ENCODE data around the gene MAP1LC3C. TPM values are rescaled to one million over a fixed set of nuclear protein-coding genes. Genes with fewer than 3 reads are reported as not detected.

MAP1LC3C gene
- total RNA-seq, 1 donor from 2014 or later, result 5.7 TPM

DNA sequence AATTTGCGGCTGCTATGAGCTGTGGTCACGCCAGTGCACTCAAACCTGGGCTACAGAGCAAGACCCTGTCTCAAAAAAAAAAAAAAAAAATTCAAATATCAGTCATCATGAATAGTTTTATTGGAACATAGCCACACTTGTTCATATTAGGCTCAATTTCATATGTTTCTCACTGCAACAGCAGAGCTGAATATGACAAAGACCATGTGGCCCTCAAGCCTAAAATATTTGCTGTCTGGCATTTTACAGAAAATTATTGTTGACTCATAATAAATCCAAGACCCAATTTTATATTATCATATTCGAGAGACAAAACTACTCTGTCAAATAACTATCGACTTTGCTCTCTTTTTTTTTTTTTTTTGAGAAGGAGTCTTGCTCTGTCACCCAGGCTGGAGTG is 30.3 kb downstream of the MAP1LC3C start:
- Histone ChIP-seq H3K9me3 (ENCODE audit: control insufficient read depth in 3 of 3, low read length in 3 of 3) (no peaks in the 10 kb centered on the region), H3K27me3 (ENCODE audit: control insufficient read depth in 3 of 3, insufficient read depth in 3 of 3, low read length in 3 of 3) (no peaks in the 10 kb centered on the region), H3K4me3 (ENCODE audit: low read length in 3 of 3) (no peak overlapping the region)

DNA sequence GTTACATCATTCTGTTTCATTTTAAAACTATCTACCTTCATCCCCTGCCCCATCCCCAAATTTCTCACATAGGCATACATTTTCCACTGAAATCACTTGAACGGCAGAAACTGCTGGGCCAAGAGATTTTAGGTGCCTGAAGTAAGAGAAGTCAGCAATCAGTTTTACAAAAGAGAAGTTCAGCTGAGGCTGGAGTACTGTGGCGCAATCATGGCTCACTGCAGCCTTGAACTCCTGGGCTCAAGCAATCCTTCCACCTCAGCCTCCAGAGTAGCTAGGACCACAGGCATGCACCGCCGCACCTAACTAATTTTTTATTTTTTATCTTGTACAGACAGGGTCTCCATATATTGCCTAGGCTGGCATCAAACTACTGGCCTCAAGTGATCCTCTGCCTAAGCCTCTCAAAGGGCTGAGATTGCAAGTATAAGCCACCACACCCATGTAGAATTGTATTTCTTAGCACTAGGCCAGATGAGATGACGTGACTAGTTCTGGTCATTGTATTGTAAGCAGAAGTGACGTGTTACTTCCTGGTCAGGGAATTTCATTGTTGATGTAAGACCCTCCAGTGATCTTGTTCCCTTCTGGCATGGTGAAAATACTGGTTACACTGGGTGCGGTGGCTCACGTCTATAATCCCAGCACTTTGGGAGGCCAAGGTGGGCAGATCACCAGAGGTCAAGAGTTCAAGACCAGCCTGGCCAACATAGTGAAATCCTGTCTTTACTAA is 34.2 kb downstream of the MAP1LC3C start:
- Histone ChIP-seq H3K4me3 (ENCODE audit: low read length in 3 of 3) (no peak overlapping the region), H3K4me1 (ENCODE audit: control insufficient read depth in 3 of 3, insufficient read depth in 3 of 3, low read length in 3 of 3) (no peaks in the 10 kb centered on the region), H3K27ac (ENCODE audit: low read depth, low read length) (no peak overlapping the region)

More for the DNA sequence above, 30.3 kb downstream of the MAP1LC3C start:
- no peaks in the 10 kb centered on the region for H3K36me3 ChIP-seq (ENCODE audit: control insufficient read depth in 3 of 3, insufficient read depth in 3 of 3, low read length in 3 of 3)
- H3K4me1 ChIP-seq (ENCODE audit: control insufficient read depth in 3 of 3, insufficient read depth in 3 of 3, low read length in 3 of 3), result no peaks in the 10 kb centered on the region
- H3K9ac ChIP-seq (ENCODE audit: low read depth in 1 of 3, low read length in 3 of 3), result no peak overlapping the region
- H3K27ac ChIP-seq (ENCODE audit: low read depth, low read length), result no peak overlapping the region

DNA sequence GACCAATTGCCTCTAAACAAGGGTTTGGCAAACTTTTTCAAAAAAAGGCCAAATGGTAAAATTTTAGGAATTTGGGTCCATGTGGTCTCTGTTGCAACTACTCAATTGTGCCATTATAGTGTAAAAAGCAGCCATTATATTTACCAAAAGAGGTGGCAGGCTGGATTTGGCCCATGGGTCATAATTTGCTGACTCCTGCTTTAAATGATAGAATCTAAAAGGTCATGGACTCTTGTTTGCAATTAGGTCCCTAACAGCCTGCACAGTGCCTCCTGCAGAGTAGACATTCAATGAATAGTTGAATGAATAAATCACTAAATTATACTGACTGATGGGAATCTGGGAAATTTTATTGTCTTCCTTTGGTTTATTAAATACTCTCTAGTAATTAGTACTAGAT is 35.2 kb downstream of the MAP1LC3C start:
- Histone ChIP-seq H3K27ac (ENCODE audit: low read depth, low read length) (no peak overlapping the region), H3K36me3 (ENCODE audit: control insufficient read depth in 3 of 3, insufficient read depth in 3 of 3, low read length in 3 of 3) (no peaks in the 10 kb centered on the region), H3K9ac (ENCODE audit: low read depth in 1 of 3, low read length in 3 of 3) (no peak overlapping the region), H3K27me3 (ENCODE audit: control insufficient read depth in 3 of 3, insufficient read depth in 3 of 3, low read length in 3 of 3) (no peaks in the 10 kb centered on the region), H3K4me3 (ENCODE audit: low read length in 3 of 3) (no peak overlapping the region), H3K4me1 (ENCODE audit: control insufficient read depth in 3 of 3, insufficient read depth in 3 of 3, low read length in 3 of 3) (no peaks in the 10 kb centered on the region), H3K9me3 (ENCODE audit: control insufficient read depth in 3 of 3, low read length in 3 of 3) (no peaks in the 10 kb centered on the region)

More for the DNA sequence above, 34.2 kb downstream of the MAP1LC3C start:
- Histone ChIP-seq H3K36me3 (ENCODE audit: control insufficient read depth in 3 of 3, insufficient read depth in 3 of 3, low read length in 3 of 3) (no peaks in the 10 kb centered on the region), H3K9me3 (ENCODE audit: control insufficient read depth in 3 of 3, low read length in 3 of 3) (no peaks in the 10 kb centered on the region), H3K9ac (ENCODE audit: low read depth in 1 of 3, low read length in 3 of 3) (no peak overlapping the region), H3K27me3 (ENCODE audit: control insufficient read depth in 3 of 3, insufficient read depth in 3 of 3, low read length in 3 of 3) (no peaks in the 10 kb centered on the region)

DNA sequence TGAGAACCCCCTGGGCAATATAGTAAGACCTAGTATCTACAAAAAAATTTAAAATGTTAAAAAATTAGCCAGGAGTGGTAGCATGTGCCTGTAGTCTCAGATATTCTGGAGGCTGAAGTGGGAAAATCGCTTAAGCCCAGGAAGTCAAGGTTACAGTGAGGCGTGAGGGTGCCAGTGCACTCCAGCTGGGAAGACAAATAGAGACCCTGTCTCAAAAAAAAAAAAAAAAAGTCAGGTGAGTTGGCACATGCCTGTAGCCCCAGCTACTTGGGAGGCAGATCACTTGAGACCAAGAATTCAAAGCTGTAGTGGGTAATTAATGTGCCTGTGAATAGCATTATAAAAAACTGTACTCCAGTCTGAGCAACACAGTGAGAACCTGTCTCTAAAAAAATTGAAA is 36.7 kb downstream of the MAP1LC3C start:
- H3K36me3 ChIP-seq (ENCODE audit: control insufficient read depth in 3 of 3, insufficient read depth in 3 of 3, low read length in 3 of 3), result no peaks in the 10 kb centered on the region
- no peak overlapping the region for H3K9ac ChIP-seq (ENCODE audit: low read depth in 1 of 3, low read length in 3 of 3)
- H3K4me3 ChIP-seq (ENCODE audit: low read length in 3 of 3), result no peak overlapping the region
- H3K27ac ChIP-seq (ENCODE audit: low read depth, low read length), result no peak overlapping the region
- no peaks in the 10 kb centered on the region for H3K4me1 ChIP-seq (ENCODE audit: control insufficient read depth in 3 of 3, insufficient read depth in 3 of 3, low read length in 3 of 3)
- no peaks in the 10 kb centered on the region for H3K27me3 ChIP-seq (ENCODE audit: control insufficient read depth in 3 of 3, insufficient read depth in 3 of 3, low read length in 3 of 3)
- peaks cover 0 to 3% (median 0%) of the 10 kb centered on the region in 3 donors for H3K9me3 ChIP-seq (ENCODE audit: control insufficient read depth in 3 of 3, low read length in 3 of 3)

DNA sequence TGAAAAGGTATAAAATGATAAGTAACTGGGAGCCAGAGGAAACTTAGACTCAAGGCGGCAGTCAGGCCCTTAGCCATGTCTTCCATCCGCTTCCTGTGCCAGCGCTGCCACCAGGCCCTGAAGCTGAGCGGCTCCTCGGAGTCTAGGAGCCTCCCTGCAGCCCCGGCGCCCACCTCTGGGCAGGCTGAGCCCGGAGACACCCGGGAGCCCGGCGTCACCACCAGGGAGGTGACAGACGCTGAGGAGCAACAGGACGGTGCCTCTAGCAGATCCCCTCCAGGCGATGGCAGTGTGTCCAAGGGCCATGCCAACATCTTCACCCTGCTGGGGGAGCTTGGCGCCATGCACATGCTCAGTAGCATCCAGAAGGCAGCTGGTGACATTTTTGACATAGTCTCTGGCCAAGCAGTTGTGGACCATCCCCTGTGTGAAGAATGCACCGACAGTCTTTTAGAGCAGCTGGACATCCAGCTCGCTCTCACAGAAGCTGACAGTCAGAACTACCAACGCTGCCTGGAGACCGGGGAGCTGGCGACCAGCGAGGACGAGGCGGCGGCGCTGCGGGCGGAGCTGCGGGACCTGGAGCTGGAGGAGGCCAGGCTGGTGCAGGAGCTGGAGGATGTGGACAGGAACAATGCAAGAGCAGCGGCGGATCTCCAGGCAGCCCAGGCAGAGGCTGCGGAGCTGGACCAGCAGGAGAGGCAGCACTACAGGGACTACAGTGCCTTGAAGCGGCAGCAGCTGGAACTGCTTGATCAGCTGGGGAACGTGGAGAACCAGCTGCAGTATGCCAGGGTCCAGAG is 41.0 kb downstream of the MAP1LC3C start, which contains the start of gene BECN2:
Gene BECN2, plus strand, starts transcription at position 76 of the 803 bp plus-strand sequence. Its CDS starts 0 bp downstream, at position 76.
- H3K4me3 ChIP-seq (ENCODE audit: low read length in 3 of 3), result no peak within 1 kb of the TSS
- peaks cover 0 to 5% (median 0%) of the 10 kb centered on the region in 3 donors for H3K9me3 ChIP-seq (ENCODE audit: control insufficient read depth in 3 of 3, low read length in 3 of 3)
- H3K27ac ChIP-seq (ENCODE audit: low read depth, low read length), result no peak within 1 kb of the TSS
- H3K27me3 ChIP-seq (ENCODE audit: control insufficient read depth in 3 of 3, insufficient read depth in 3 of 3, low read length in 3 of 3), result no peaks in the 10 kb centered on the region
- H3K4me1 ChIP-seq (ENCODE audit: control insufficient read depth in 3 of 3, insufficient read depth in 3 of 3, low read length in 3 of 3), result no peaks in the 10 kb centered on the region
- H3K36me3 ChIP-seq (ENCODE audit: control insufficient read depth in 3 of 3, insufficient read depth in 3 of 3, low read length in 3 of 3), result no peaks in the 10 kb centered on the region
- no peak within 1 kb of the TSS for H3K9ac ChIP-seq (ENCODE audit: low read depth in 1 of 3, low read length in 3 of 3)

DNA sequence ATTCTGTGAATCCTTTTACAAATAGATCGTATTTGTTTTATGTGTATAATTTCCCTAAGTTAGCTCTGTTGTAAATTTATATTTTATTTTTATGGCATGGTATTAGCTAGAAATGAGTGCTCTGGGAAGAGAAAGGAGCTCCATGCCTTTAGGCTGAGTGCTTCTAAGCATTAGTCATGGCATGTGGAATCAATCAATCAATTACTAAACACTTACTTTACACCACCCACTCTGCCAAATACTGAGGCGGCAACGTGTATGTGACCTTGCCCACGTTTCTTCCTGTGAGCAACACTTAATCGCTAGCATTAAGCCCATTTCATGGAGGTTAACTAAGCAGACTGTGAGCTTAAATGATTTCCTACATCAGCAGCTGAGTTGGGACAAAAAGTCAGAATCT is 48.5 kb downstream of the MAP1LC3C start:
- H3K36me3 ChIP-seq (ENCODE audit: control insufficient read depth in 3 of 3, insufficient read depth in 3 of 3, low read length in 3 of 3), result no peaks in the 10 kb centered on the region
- H3K27ac ChIP-seq (ENCODE audit: low read depth, low read length), result no peak overlapping the region
- H3K4me3 ChIP-seq (ENCODE audit: low read length in 3 of 3), result no peak overlapping the region
- no peak overlapping the region for H3K9ac ChIP-seq (ENCODE audit: low read depth in 1 of 3, low read length in 3 of 3)
- H3K4me1 ChIP-seq (ENCODE audit: control insufficient read depth in 3 of 3, insufficient read depth in 3 of 3, low read length in 3 of 3), result no peaks in the 10 kb centered on the region
- H3K9me3 ChIP-seq (ENCODE audit: control insufficient read depth in 3 of 3, low read length in 3 of 3), result peaks cover 0 to 3% (median 0%) of the 10 kb centered on the region in 3 donors
- H3K27me3 ChIP-seq (ENCODE audit: control insufficient read depth in 3 of 3, insufficient read depth in 3 of 3, low read length in 3 of 3), result no peaks in the 10 kb centered on the region

DNA sequence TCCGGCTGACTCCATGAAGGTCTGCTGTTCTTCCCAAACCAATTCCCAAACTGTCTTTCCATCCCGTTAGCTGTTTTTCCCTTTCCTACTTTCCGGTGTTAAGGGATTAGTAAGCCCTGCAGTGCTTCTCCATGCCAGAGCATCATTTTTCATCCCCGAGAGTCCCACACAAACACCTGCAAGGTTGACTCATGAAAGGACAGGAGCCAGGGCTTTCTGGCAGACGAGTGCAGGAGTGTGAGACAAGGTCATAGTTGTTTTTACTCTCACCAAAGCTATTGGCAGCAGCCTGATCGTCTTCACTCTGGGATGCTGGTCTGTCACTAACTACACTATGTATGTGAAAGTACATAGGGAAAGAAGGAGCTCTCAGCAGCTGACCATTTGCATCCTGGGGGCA is 51.5 kb downstream of the MAP1LC3C start:
- H3K9ac ChIP-seq (ENCODE audit: low read depth in 1 of 3, low read length in 3 of 3), result no peak overlapping the region
- H3K27me3 ChIP-seq (ENCODE audit: control insufficient read depth in 3 of 3, insufficient read depth in 3 of 3, low read length in 3 of 3), result no peaks in the 10 kb centered on the region
- H3K27ac ChIP-seq (ENCODE audit: low read depth, low read length), result no peak overlapping the region
- H3K4me3 ChIP-seq (ENCODE audit: low read length in 3 of 3), result no peak overlapping the region
- no peaks in the 10 kb centered on the region for H3K36me3 ChIP-seq (ENCODE audit: control insufficient read depth in 3 of 3, insufficient read depth in 3 of 3, low read length in 3 of 3)
- H3K4me1 ChIP-seq (ENCODE audit: control insufficient read depth in 3 of 3, insufficient read depth in 3 of 3, low read length in 3 of 3), result no peaks in the 10 kb centered on the region
- peaks cover 0 to 2% (median 0%) of the 10 kb centered on the region in 3 donors for H3K9me3 ChIP-seq (ENCODE audit: control insufficient read depth in 3 of 3, low read length in 3 of 3)

Other genes with a start within 250 kb of the MAP1LC3C start
- gene EXO1, start 150.9 kb downstream of the MAP1LC3C start, total RNA-seq, result 4.2 TPM
- not detected for gene BECN2, start 41.3 kb downstream of the MAP1LC3C start, total RNA-seq